ENCODE measurements around the gene GATB.

The GATB gene

GRCh38 chr4:151673908-151674520 lies 86.8 kb downstream of the GATB start:
- DNase-seq (ENCODE audit: low spot score) = no peak

- DNase-seq (ENCODE audit: low spot score) = no peak
Observed at GRCh38 chr4:151672996-151673395, 87.8 kb downstream of the GATB start.

GRCh38 chr4:151671541-151672059 lies 89.2 kb downstream of the GATB start:
- no peak for DNase-seq (ENCODE audit: low spot score)

DNA sequence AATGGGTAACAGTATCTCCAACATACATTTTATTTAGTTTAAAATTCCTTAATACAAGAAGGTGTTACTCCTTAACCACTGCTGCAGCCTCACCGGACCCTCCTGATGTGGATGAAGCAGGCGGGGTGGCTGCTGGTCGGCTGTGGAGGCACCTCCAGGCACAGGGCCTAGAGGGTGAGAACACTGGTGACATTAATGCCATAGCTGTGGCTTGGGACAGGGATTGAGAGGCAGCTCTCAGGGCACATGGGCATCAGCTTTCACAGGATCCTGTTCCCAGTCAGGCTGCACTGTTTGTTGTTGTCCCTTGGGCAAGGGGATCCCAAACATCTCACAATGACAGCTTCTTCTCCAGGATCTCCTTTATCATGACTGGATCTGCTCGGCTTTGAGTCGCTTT lies 90.0 kb downstream of the GATB start:
- no peak for DNase-seq (ENCODE audit: low spot score)

- no peak for DNase-seq (ENCODE audit: low spot score)
Observed at GRCh38 chr4:151669990-151670389, 90.8 kb downstream of the GATB start.

DNA sequence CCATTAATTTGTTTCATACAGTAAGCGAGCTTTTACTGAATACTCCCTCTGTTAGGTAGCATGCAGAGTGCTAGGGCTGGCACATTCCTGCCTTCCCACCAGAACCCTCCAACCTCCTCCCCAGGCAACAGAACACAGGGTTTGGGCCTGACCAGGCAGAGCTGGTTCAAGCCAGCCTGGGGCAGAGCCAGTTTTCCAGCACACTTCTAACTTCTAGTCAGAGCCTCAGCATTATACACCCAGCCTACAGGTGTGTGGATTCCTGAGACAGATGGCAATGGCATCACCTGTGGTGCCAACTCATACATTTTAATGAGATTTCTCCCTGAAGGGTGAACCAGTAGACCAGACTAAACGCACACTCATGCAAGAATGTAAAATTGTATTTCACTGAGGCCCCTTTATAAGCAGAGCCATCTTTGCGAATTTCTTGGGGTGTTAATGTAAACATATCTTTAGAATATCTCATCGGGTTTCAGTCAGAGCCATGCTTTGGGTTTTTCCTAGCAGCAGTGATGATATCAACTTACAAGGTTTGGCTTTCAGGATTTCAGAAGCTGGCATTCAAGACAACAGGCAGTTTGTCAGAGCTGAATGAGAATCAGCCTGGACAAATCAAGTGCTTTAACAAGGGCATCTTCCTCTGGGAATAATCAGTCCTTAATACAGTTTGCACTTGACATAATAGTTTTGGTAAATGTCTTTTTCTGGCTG lies 92.0 kb downstream of the GATB start:
- no peak for DNase-seq (ENCODE audit: low spot score)

DNA sequence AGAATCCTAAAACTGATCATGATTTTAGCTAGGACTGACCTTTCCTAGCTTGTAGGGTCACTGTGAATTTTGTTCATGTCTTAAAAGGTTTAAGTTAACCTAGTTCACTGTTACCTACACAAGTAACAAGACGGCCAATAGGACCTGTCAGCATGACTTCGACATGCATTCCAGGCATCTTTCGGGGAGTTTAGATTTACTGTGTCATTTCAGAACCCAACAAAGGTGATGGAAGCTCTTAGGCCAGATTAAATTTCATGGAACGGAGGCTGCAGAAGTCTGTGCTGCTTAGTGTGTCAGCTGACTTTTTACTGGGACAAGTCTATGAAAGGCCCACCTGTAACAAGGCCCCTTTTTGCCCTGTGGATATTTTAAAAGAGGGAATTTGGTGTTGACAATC lies 93.1 kb downstream of the GATB start:
- DNase-seq (ENCODE audit: low spot score) = no peak

DNA sequence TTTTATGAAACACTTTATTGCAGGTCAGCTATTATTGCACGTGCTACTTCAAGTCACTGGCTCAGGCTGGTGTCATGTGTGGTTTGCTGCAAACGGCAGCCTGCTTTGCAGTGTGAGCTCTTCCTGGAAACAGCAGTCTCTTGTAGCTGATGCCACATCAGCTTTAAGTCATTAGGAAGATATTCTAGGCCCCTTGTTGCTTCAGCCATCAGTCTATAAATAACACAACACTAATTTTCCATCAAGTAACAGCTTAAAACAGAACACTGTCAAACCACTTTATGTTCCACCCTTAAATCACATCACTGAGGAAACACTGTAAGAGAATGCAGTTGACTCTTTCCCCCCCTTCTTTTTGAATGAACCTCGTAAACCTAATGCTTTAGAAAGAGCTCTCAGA lies 93.8 kb downstream of the GATB start:
- DNase-seq (ENCODE audit: low spot score) = no peak

- no peak for DNase-seq (ENCODE audit: low spot score)
Observed at GRCh38 chr4:151666501-151666900, 94.3 kb downstream of the GATB start.

GRCh38 chr4:151665785-151666127 lies 95.1 kb downstream of the GATB start:
- no peak for DNase-seq (ENCODE audit: low spot score)

GRCh38 chr4:151665022-151665784 lies 95.6 kb downstream of the GATB start:
- no peak for DNase-seq (ENCODE audit: low spot score)

DNA sequence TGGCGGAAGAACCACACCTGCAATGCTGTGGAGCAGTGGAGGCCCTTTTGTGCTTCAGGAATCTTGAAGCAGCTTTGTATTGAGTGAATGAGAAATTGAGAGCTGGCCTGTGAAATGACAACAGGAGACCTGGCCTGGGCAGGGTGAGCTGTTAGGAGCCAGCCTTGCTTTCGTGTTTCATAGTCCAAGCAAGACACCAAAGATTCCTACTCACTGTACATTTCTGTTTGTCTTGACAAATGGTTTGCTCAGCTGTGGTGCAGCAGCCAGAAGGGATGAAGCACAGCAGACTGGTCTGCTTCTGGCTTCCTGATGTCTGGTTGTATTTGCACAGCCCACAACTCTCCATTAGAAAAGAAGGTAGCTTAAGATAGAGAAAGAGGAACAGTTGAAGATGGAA lies 96.5 kb downstream of the GATB start:
- no peak for DNase-seq (ENCODE audit: low spot score)

- no peak for DNase-seq (ENCODE audit: low spot score)
Observed at GRCh38 chr4:151663109-151663508, 97.7 kb downstream of the GATB start.

GRCh38 chr4:151661873-151662272 lies 98.9 kb downstream of the GATB start:
- DNase-seq (ENCODE audit: low spot score) = no peak

GRCh38 chr4:151660676-151661075 lies 100.1 kb downstream of the GATB start:
- no peak for DNase-seq (ENCODE audit: low spot score)

DNA sequence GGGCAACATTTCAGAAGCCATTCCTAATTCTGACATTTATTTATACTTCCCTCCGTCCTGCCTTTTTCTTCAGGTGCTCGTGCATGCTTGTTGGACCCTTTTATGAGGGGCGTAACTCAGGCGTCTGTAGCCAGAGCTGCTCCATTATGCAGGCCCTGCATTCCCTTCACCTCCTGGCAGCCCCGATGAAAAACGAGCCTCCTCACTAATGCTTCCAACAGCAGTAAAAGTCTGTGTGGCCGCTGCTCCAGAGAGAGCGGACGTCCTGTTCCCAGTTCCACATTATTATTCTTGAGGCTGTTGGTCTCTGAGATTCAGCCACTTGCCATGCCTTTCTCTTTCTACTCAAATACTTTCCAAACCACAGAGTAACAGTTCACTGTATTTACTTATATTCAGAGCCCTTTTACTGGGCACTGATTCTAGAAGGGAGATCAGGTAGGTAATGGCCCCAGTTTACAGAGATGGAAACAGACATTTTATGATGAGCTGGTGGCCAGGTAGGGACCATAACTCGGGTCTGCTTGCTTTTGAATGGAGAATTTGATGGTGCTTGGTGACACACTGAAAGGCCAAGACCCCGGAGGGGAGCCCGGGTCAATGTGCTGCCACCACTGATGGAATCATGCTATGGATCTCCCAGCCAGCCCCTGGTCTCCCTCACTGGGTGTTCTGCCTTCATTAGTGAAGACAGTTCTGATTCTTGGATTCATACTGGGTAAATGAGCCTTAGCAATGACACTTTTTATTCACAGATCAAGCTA lies 101.0 kb downstream of the GATB start:
- DNase-seq (ENCODE audit: low spot score) = no peak

- no peak for DNase-seq (ENCODE audit: low spot score)
Observed at GRCh38 chr4:151658959-151659600, 101.7 kb downstream of the GATB start.

DNA sequence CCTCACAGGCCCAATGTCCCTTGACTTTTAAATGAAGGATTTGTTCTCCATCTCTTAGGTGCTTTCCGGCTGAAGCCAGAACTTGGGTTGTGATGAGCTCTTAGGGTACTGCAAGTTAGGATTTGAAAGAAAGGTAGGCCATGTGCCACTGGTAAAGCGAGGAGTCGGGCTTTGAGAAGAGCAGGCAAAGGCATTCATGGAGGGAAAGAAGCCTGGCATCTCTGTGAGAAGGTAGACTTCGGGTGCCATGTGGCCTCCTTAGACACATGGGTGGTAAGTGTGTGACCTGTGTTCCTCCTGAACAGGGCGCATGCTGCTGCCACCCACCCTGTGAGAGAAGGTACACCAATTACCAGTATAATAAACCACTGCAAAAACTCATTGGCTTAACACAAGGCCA lies 102.9 kb downstream of the GATB start:
- no peak for DNase-seq (ENCODE audit: low spot score)

- no peak for DNase-seq (ENCODE audit: low spot score)
Observed at GRCh38 chr4:151656058-151656457, 104.7 kb downstream of the GATB start.

DNA sequence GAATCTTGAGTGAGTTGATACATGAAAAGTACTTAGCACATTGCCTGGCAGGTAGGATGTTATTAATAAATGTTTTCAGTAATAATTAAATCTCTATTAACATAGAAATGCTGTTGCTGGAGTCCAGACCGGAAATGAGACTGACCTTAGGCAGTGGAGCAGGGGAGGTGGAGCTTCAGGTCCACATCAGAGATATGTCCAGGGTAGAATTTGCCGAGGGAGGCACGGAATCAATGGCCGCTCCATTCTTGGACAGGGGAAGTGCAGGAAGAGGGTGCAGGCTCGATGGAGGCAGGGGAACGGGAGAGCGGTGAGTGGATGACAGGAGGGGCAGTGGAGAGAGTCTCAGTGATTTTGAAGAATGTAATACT lies 107.3 kb downstream of the GATB start:
- no peak for DNase-seq (ENCODE audit: low spot score)

DNA sequence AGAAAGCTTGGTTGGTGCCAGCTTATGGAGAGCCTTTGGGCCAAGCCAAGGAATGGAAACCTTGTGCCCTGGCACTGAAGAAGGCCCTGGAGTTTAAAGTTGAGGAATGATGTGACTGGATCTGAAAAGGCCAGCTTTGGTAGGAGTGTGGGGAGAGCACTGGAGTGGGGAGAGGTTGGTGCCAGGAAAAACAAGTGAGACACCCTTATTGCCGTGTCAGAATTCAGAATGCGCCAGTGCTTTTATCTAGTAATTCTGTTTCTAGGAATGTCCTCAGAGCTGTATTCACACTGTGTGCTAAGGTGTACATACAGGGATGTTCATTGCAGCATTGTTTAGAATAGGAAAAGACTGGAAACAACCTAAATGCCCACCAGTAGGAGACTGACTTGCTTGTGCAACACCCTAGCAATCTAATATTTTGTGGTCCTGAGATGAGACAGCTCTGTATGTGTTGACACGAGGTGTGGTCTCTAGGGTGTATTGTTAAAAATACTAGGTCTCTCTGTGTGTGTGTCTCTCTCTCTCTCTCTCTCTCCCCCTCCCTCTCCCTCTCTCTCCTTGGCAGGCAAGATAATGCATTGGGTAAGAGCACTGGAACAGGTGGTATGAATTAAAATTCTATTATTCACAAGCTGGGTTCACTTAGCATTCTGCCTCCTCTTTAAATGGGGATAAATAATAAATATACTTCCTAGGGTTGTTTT lies 107.8 kb downstream of the GATB start:
- no peak for DNase-seq (ENCODE audit: low spot score)

Data from germinal center (tissue), 1 donor.